HepG2 (cell line): ENCODE data around the gene DSTN. TPM values are rescaled to one million over a fixed set of nuclear protein-coding genes. Genes with fewer than 3 reads are reported as not detected.

Source experiments
- BATF2 ChIP-seq: sonication (generic); formaldehyde crosslinking; IDR thresholded peaks from 2 replicates; pipeline ENCODE4 v1.8.0; 2022; ENCODE audit warnings: mild to moderate bottlenecking, missing genetic modification reagents, moderate library complexity
- CEBPZ ChIP-seq: IDR thresholded peaks from 2 replicates; pipeline ENCODE4 v1.6.1; 2012; ENCODE audit warnings: low read length, improper control_type of control experiment
- E2F2 ChIP-seq: sonication (generic); formaldehyde crosslinking; IDR thresholded peaks from 2 replicates; pipeline ENCODE4 v1.4.0; 2020; ENCODE audit warnings: missing genetic modification reagents, borderline replicate concordance
- GATA4 ChIP-seq: sonication (generic); IDR thresholded peaks from 2 replicates; pipeline ENCODE4 v1.6.1; 2016; ENCODE audit warnings: antibody characterized with exemption, low read depth, borderline replicate concordance
- KAT8 ChIP-seq: IDR thresholded peaks from 2 replicates; pipeline ENCODE4 v1.6.1; 2016; ENCODE audit warnings: missing genetic modification reagents, missing compliant biosample characterization
- NR1H2 ChIP-seq: sonication (generic); formaldehyde crosslinking; IDR thresholded peaks from 2 replicates; pipeline ENCODE4 v1.8.1; 2022; ENCODE audit warnings: low read depth, missing genetic modification reagents, borderline replicate concordance
- RARA ChIP-seq: IDR thresholded peaks from 2 replicates; pipeline ENCODE4 v1.6.1; 2016; ENCODE audit warnings: missing genetic modification reagents, missing compliant biosample characterization
- SMARCE1 ChIP-seq: fragments of 450-650 bp; IDR thresholded peaks from 2 replicates; pipeline ENCODE4 v1.6.1; 2017; ENCODE audit warnings: borderline replicate concordance
- TOPORS ChIP-seq: sonication (generic); formaldehyde crosslinking; IDR thresholded peaks from 2 replicates; pipeline ENCODE4 v1.8.0; 2023; ENCODE audit warnings: mild to moderate bottlenecking, missing genetic modification reagents
- TP53 ChIP-seq: sonication (generic); formaldehyde crosslinking; conservative IDR thresholded peaks from 2 replicates; pipeline ENCODE4 v1.4.0; 2020; ENCODE audit warnings: missing genetic modification reagents
- ZNF234 ChIP-seq: sonication (generic); formaldehyde crosslinking; conservative IDR thresholded peaks from 2 replicates; pipeline ENCODE4 v1.5.1; 2020; ENCODE audit warnings: mild to moderate bottlenecking, missing genetic modification reagents
- ZNF280D ChIP-seq: sonication (generic); formaldehyde crosslinking; IDR thresholded peaks from 2 replicates; pipeline ENCODE4 v1.5.1; 2020; ENCODE audit warnings: mild to moderate bottlenecking, missing genetic modification reagents
- ZNF430 ChIP-seq: sonication (generic); formaldehyde crosslinking; IDR thresholded peaks from 2 replicates; pipeline ENCODE4 v1.9.0; 2021; ENCODE audit warnings: mild to moderate bottlenecking, missing genetic modification reagents
- ZNF484 ChIP-seq: sonication (generic); formaldehyde crosslinking; IDR thresholded peaks from 2 replicates; pipeline ENCODE4 v1.5.1; 2020; ENCODE audit warnings: mild to moderate bottlenecking, low read depth, missing genetic modification reagents, borderline replicate concordance
- ZNF577 ChIP-seq: sonication (generic); formaldehyde crosslinking; IDR thresholded peaks from 2 replicates; pipeline ENCODE4 v1.4.0; 2020; ENCODE audit warnings: mild to moderate bottlenecking, low read depth, missing genetic modification reagents, borderline replicate concordance
- ZNF747 ChIP-seq: sonication (generic); formaldehyde crosslinking; IDR thresholded peaks from 2 replicates; pipeline ENCODE4 v1.8.1; 2023; ENCODE audit warnings: missing genetic modification reagents, mild to moderate bottlenecking, borderline replicate concordance
- ZSCAN12 ChIP-seq: sonication (generic); formaldehyde crosslinking; IDR thresholded peaks from 2 replicates; pipeline ENCODE4 v1.9.0; 2021; ENCODE audit warnings: mild to moderate bottlenecking, missing genetic modification reagents
- polyA plus RNA-seq, 8 experiments: library from polyadenylated mRNA; depleted of rRNA in 3 of 8; stranded (reverse) in 7 of 8; unstranded in 1 of 8; fragments of >200 nt; fragmentation: Illumina TruSeq in 4 of 8; extraction: Trizol in 4 of 8; gene quantifications; 2 replicates each; pipeline versions ENCODE4 v1.2.1 to v1.2.3, GENCODE V29; 2011 to 2016; ENCODE audit warnings: low read depth in 4 of 8, missing spikeins in 1 of 8, mixed read lengths in 1 of 8; ENCODE audit not compliant: insufficient read depth in 1 of 8
- total RNA-seq, 5 experiments: library from RNA; depleted of rRNA; stranded (reverse); fragments of >200 nt; fragmentation: Illumina TruSeq; extraction: Trizol; gene quantifications; 2 replicates each; pipeline ENCODE4 v1.2.3, GENCODE V29; 2016; ENCODE audit warnings: low read depth in 1 of 5

Gene DSTN
- total and polyA plus RNA-seq, 2 of the 13 experiments (the other 11 are each of a cell fraction or from before 2014, with no cell fraction given) = 27.6 to 106 TPM

GRCh38 chr20:17569616-17570346, at the start of gene DSTN (continued):
- peak; percentile 54; the same call in 1 of the 2 replicates for TF ChIP-seq BATF2 (CRISPR knock-in tag)
- TF ChIP-seq ZNF484 (CRISPR knock-in tag) = no peak
- TF ChIP-seq ZNF747 (CRISPR knock-in tag) = peak; percentile 58
- TF ChIP-seq NR1H2 (CRISPR knock-in tag) = no peak; the same call in 1 of the 2 replicates
- no peak for TF ChIP-seq ZSCAN12 (CRISPR knock-in tag)
- no peak for TF ChIP-seq ZNF280D (CRISPR knock-in tag)
- TF ChIP-seq ZNF430 (CRISPR knock-in tag) = peak; percentile 87
- no peak for TF ChIP-seq TOPORS (CRISPR knock-in tag)
- no peak for TF ChIP-seq ZNF577 (CRISPR knock-in tag)
- peak; percentile 36; the same call in 1 of the 2 replicates for TF ChIP-seq TP53 (CRISPR knock-in tag)
- no peak for TF ChIP-seq E2F2 (CRISPR knock-in tag)
- no peak for TF ChIP-seq SMARCE1
- peak; percentile 78; the same call in 1 of the 2 replicates for TF ChIP-seq GATA4
- no peak for TF ChIP-seq CEBPZ
- TF ChIP-seq KAT8 (CRISPR knock-in tag) = peak; percentile 56; the same call in 1 of the 2 replicates
- TF ChIP-seq RARA (CRISPR knock-in tag) = 0 out of 2 replicates have a peak, but pooled peaks have one; percentile 20
- peak; percentile 73; the same call in 1 of the 2 replicates for TF ChIP-seq ZNF234
